PFSK-1 (cell line): ENCODE measurements around the gene MARCHF3.

Experiments
- POLR2AphosphoS5 ChIP-seq: IDR thresholded peaks from 2 replicates; pipeline ENCODE4 v1.6.1; 2012; ENCODE audit warnings: low read depth, mild to moderate bottlenecking, control low read depth, low read length, moderate library complexity
- REST ChIP-seq, 2 experiments: IDR thresholded peaks; 2 replicates each; pipeline versions ENCODE4 v1.6.1 to v1.8.0; 2011 to 2012; ENCODE audit warnings: low read depth in 2 of 2, low read length in 2 of 2, control low read depth in 1 of 2, inconsistent platforms in 1 of 2, mild to moderate bottlenecking in 1 of 2, moderate library complexity in 1 of 2; ENCODE audit not compliant: insufficient read depth in 1 of 2

GRCh38 chr5:127011153-127011552 is 19.2 kb downstream of the MARCHF3 start:
- TF ChIP-seq REST (IDR thresholded peaks at IDR 0.05; ENCODE audit: insufficient read depth in 1 of 2, low read depth in 2 of 2, low read length in 2 of 2) (no peak), POLR2AphosphoS5 (no peak)
